Left forelimb (tissue), 1 donor: ENCODE results near the gene TAS1R3.

Experiments used
- DNase-seq: peaks from one replicate; pipeline ENCODE4 v3.0.0-alpha.2; 2018; ENCODE audit warnings: low spot score

TAS1R3 gene

GRCh38 chr1:1324084-1324523 lies 7.0 kb upstream of the TAS1R3 start:
- DNase-seq: no peak

- peak; percentile 96 for DNase-seq
Observed at GRCh38 chr1:1324524-1325287, 6.4 kb upstream of the TAS1R3 start, which contains the start of the genes CPTP and INTS11. Gene CPTP (plus strand): TSS chr1:1324802. CDS start chr1:1326911, 2,109 bp downstream. Gene INTS11 (minus strand): TSS chr1:1324660. CDS start chr1:1324608, 52 bp downstream.

GRCh38 chr1:1325288-1326074 lies 5.6 kb upstream of the TAS1R3 start:
- DNase-seq: no peak

GRCh38 chr1:1326075-1326605 lies 4.9 kb upstream of the TAS1R3 start:
- no peak for DNase-seq

GRCh38 chr1:1327291-1327690 lies 3.8 kb upstream of the TAS1R3 start:
- DNase-seq: no peak

DNA sequence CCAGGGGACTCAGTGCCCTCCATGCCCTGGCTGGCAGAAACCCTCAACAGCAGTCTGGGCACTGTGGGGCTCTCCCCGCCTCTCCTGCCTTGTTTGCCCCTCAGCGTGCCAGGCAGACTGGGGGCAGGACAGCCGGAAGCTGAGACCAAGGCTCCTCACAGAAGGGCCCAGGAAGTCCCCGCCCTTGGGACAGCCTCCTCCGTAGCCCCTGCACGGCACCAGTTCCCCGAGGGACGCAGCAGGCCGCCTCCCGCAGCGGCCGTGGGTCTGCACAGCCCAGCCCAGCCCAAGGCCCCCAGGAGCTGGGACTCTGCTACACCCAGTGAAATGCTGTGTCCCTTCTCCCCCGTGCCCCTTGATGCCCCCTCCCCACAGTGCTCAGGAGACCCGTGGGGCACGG lies 2.8 kb upstream of the TAS1R3 start:
- no peak for DNase-seq

- DNase-seq: no peak
Observed at GRCh38 chr1:1329304-1330210, 1.5 kb upstream of the TAS1R3 start.

- no peak for DNase-seq
Observed at GRCh38 chr1:1330366-1331067, 563 bp upstream of the TAS1R3 start.

GRCh38 chr1:1332031-1332755 lies 1.1 kb downstream of the TAS1R3 start:
- DNase-seq: no peak

GRCh38 chr1:1332774-1333480 lies 1.8 kb downstream of the TAS1R3 start:
- no peak for DNase-seq

DNA sequence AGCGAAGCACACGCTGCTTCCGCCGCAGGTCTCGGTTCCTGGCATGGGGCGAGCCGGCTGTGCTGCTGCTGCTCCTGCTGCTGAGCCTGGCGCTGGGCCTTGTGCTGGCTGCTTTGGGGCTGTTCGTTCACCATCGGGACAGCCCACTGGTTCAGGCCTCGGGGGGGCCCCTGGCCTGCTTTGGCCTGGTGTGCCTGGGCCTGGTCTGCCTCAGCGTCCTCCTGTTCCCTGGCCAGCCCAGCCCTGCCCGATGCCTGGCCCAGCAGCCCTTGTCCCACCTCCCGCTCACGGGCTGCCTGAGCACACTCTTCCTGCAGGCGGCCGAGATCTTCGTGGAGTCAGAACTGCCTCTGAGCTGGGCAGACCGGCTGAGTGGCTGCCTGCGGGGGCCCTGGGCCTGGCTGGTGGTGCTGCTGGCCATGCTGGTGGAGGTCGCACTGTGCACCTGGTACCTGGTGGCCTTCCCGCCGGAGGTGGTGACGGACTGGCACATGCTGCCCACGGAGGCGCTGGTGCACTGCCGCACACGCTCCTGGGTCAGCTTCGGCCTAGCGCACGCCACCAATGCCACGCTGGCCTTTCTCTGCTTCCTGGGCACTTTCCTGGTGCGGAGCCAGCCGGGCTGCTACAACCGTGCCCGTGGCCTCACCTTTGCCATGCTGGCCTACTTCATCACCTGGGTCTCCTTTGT lies 2.6 kb downstream of the TAS1R3 start:
- DNase-seq: no peak

DNA sequence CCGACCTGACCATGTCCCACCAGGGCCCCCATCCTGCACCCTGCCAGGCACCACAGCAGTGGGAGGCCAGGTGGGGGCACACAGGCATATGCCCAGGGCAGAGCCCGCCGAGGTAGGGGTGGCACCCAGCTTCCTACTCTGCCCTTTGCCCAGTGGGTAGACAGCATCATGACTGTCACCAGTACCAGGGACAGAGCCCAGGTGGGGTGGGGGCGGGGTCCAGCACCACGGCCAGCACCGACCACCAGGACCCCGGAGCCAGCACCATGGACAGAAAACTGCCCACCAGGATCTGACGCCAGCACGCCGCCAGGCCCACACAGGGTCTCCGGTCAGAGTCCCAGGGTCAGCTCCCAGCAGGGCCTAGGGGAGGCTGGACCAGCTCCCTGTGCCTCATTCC lies 3.8 kb downstream of the TAS1R3 start:
- DNase-seq: no peak

DNA sequence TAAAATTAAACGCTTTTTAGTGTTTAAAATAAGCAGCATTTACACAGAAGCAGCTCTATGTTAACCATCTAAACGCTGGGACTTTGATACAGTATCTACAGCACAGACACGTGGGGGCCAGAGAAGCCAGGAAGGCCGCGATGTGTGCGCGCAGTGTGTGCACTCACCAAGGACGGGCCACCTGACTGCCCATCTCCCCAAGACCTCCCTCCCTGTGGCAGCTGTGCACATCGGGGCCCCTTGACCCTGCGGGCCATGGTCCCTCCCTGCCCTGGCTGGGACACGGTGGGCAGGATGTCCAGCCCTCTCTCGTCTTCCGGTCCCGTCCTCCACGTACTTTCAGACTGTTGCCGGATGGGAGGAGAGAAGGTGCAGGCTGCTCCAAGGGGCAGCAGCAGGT lies 4.2 kb downstream of the TAS1R3 start:
- no peak for DNase-seq

DNA sequence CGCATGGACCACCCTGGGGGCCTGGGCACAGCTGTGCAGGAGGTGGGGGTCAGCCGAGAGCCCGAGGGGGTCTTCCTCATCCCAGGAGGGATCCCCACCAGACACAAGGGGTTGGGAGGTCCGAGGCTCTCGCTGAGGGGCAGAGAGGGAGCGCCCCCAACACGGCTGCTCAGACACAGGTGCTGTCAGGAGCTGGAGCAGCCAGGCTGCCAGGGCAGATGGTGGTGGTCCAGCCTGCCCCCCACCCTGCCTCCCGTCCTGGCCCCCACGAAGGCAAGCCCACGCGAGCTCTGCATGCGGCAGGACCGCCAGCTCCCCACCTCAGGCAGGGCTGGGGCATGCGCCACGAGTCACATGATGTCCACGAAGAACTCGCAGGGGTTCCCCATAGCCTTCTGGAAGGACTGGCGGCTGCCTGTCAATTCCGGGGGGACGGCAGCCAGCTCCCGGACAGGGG lies 4.7 kb downstream of the TAS1R3 start:
- DNase-seq: no peak

GRCh38 chr1:1336446-1336845 lies 5.4 kb downstream of the TAS1R3 start:
- no peak for DNase-seq

DNA sequence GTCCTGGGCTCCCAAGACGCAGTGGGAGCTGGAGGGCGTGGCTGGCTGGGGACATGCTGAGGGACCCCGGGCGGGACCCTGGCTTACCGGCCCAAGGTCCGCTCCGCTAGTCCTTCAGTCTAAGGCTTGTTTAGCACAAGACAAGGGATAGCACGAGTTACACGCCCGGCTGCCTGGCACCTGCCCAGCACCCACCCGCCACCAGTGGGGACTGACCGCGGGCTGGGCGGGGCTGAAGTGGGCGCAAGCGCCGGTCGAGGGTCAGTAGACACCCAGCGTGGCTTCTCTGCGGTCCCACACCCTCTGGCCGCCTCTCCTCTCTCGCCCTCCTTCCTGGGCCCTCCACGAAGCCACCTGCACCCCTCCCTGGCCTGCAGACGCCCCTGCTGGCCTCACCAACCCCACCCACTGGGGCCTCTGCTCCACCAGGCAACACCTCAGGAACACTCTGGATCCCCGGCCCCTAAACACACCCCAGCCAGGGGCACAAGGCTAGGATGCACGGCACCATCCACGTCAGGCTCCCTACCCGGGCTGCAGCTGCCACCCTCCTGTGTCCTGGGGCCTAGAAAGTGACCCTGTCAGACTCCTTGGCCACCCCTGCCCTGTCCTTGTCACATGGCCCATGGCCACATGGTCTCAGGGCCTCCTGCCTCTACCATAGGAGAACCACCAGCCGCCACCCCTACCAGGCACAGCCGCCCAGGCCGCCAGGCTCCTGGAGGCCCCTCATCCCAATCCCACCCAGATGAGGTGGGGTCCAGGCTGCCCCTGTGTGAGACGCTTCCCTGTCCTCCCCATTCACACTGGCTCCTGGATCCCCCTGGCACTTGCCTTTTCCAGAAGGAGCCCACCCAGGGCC lies 6.1 kb downstream of the TAS1R3 start:
- DNase-seq: no peak

DNA sequence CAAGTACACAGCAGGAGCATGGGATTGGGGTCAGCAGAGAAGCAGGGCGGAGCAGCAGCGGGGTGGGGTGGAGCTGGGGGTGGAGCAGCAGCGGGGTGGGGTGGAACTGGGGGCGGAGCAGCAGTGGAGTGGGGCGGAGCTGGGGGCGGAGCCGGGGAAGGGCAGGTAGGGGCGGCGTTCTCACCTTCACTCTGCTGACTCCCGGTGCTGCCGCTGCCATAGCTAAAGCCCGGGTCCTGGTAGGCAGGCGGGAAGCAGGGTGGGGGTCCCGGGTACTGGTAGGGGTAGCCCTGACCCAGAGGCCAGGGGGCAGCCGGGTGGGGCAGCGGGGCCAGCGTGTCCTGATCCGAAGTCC lies 6.7 kb downstream of the TAS1R3 start:
- DNase-seq: no peak

- DNase-seq: no peak
Observed at GRCh38 chr1:1338278-1338677, 7.2 kb downstream of the TAS1R3 start.
